Kidney epithelial cell (primary cell): Measurements from ENCODE around the gene GPATCH8. TPM values are rescaled to one million over a fixed set of nuclear protein-coding genes. Genes with fewer than 3 reads are reported as not detected.
A peak's percentile ranks its signal among the peaks of the same experiment; 100 is the strongest.

Experiments
- DNase-seq: peaks from one replicate; pipeline ENCODE4 v3.0.0-alpha.2; 2010; ENCODE audit warnings: low read depth
- H3K27me3 ChIP-seq: 2 replicates; pipeline ENCODE4 v1.6.0; 2011; ENCODE audit warnings: low read length; ENCODE audit not compliant: control insufficient read depth, insufficient read depth
- H3K36me3 ChIP-seq: 2 replicates; pipeline ENCODE4 v1.5.1; 2011; ENCODE audit warnings: low read length; ENCODE audit not compliant: control insufficient read depth, insufficient read depth
- H3K4me3 ChIP-seq: 2 replicates; pipeline ENCODE4 v1.5.1; 2011; ENCODE audit warnings: low read depth, mild to moderate bottlenecking, control low read depth, low read length
- CTCF ChIP-seq: IDR thresholded peaks from 2 replicates; pipeline ENCODE4 v1.5.1; 2011; ENCODE audit warnings: mild to moderate bottlenecking, moderate library complexity, low read length, control low read depth, inconsistent platforms; ENCODE audit not compliant: insufficient read depth, poor library complexity, severe bottlenecking
- total RNA-seq: library from RNA; depleted of rRNA; stranded (reverse); fragments of >200 nt; gene quantifications from 2 replicates; pipeline ENCODE4 v1.2.3, GENCODE V29; 2015

The GPATCH8 gene
- total RNA-seq, 1 donor from 2014 or later = 34.9 TPM

GRCh38 chr17:44353672-44354331 lies 149.4 kb downstream of the GPATCH8 start:
- no peak overlapping the region for H3K4me3 ChIP-seq
- no peak for DNase-seq
- no peak for TF ChIP-seq CTCF
- H3K36me3 ChIP-seq = peaks cover 3% of the 10 kb centered on the region
- peaks cover 2% of the 10 kb centered on the region for H3K27me3 ChIP-seq

- no peak for TF ChIP-seq CTCF
- Histone ChIP-seq H3K36me3 (peaks cover 3% of the 10 kb centered on the region), H3K27me3 (peaks cover 2% of the 10 kb centered on the region), H3K4me3 (no peak overlapping the region)
- DNase-seq = no peak
Observed at GRCh38 chr17:44352828-44353671, 150.2 kb downstream of the GPATCH8 start.

DNA sequence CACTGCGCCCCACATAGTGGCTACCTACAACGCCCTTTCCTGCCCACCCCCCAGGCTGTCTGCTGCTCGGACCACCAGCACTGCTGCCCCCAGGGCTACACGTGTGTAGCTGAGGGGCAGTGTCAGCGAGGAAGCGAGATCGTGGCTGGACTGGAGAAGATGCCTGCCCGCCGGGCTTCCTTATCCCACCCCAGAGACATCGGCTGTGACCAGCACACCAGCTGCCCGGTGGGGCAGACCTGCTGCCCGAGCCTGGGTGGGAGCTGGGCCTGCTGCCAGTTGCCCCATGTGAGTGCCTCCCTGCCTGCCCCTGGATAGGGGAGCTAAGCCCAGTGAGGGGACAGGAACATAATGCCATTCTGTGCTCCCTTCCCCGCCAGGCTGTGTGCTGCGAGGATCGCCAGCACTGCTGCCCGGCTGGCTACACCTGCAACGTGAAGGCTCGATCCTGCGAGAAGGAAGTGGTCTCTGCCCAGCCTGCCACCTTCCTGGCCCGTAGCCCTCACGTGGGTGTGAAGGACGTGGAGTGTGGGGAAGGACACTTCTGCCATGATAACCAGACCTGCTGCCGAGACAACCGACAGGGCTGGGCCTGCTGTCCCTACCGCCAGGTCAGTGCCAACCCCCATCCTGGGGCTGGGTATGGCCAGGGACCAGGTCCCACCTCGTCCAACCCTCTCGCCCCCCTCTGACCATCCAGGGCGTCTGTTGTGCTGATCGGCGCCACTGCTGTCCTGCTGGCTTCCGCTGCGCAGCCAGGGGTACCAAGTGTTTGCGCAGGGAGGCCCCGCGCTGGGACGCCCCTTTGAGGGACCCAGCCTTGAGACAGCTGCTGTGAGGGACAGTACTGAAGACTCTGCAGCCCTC lies 151.0 kb downstream of the GPATCH8 start:
- TF ChIP-seq CTCF = no peak
- Histone ChIP-seq H3K4me3 (no peak overlapping the region), H3K27me3 (peaks cover 2% of the 10 kb centered on the region), H3K36me3 (peaks cover 3% of the 10 kb centered on the region)
- DNase-seq = no peak

DNA sequence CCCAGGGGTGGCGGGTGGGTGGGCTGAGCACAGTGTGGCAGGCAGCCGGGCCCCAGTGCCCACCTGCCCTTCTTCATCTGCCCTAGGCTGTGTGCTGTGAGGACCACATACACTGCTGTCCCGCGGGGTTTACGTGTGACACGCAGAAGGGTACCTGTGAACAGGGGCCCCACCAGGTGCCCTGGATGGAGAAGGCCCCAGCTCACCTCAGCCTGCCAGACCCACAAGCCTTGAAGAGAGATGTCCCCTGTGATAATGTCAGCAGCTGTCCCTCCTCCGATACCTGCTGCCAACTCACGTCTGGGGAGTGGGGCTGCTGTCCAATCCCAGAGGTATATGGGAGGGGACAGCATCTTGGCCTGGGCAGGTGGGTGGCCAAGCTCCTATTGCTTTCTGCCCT lies 151.7 kb downstream of the GPATCH8 start:
- H3K4me3 ChIP-seq = no peak overlapping the region
- TF ChIP-seq CTCF = no peak
- H3K36me3 ChIP-seq = peaks cover 3% of the 10 kb centered on the region

GRCh38 chr17:44350733-44351226 lies 152.4 kb downstream of the GPATCH8 start:
- H3K27me3 ChIP-seq = peaks cover 2% of the 10 kb centered on the region
- H3K36me3 ChIP-seq = peaks cover 3% of the 10 kb centered on the region
- no peak for DNase-seq
- peak; percentile 92 for TF ChIP-seq CTCF
- no peak overlapping the region for H3K4me3 ChIP-seq

More for the DNA sequence above, 151.7 kb downstream of the GPATCH8 start:
- no peak for DNase-seq
- H3K27me3 ChIP-seq = peaks cover 2% of the 10 kb centered on the region
